T-helper 2 cell treated with Interferon-gamma antibody and Interleukin-4, amounts not matched to agents 100 ng/mL and 5 ng/mL, for 36 hours (primary cell): ENCODE data around the gene SUN1. TPM values are rescaled to one million over a fixed set of nuclear protein-coding genes. Genes with fewer than 3 reads are reported as not detected.

Source experiments
- intact Hi-C: fragments of 100-400 bp; cut with micrococcal nuclease; formaldehyde crosslinking; loops from one replicate; pipeline ENCODE4 v1.15.1; 2023
- total RNA-seq: library from RNA; stranded (reverse); gene quantifications from 2 replicates; pipeline ENCODE4 v1.2.3, GENCODE V29; 2022

Gene SUN1
- total RNA-seq, 1 donor from 2014 or later = 63.3 TPM

- intact Hi-C loops = no loop called here
Observed at GRCh38 chr7:853366-854117, 21.3 kb downstream of the SUN1 start.

- intact Hi-C loops = no loop called here
Observed at GRCh38 chr7:854118-854775, 22.0 kb downstream of the SUN1 start.

GRCh38 chr7:855686-856369, 23.6 kb downstream of the SUN1 start:
- intact Hi-C loops = no loop called here

- intact Hi-C loops = no loop called here
Observed at GRCh38 chr7:856444-857095, 24.3 kb downstream of the SUN1 start.

GRCh38 chr7:857661-858060, 25.4 kb downstream of the SUN1 start:
- intact Hi-C loops = no loop called here

- intact Hi-C loops = no loop called here
Observed at GRCh38 chr7:859359-860030, 27.2 kb downstream of the SUN1 start.

GRCh38 chr7:860149-860548, 27.9 kb downstream of the SUN1 start:
- intact Hi-C loops = no loop called here

- intact Hi-C loops = no loop called here
Observed at GRCh38 chr7:861222-861621, 28.9 kb downstream of the SUN1 start.

- intact Hi-C loops = no loop called here
Observed at GRCh38 chr7:862157-862556, 29.9 kb downstream of the SUN1 start.

- intact Hi-C loops = no loop called here
Observed at GRCh38 chr7:863106-863505, 30.8 kb downstream of the SUN1 start.

- intact Hi-C loops = no loop called here
Observed at GRCh38 chr7:865921-866320, 33.6 kb downstream of the SUN1 start.

- intact Hi-C loops = no loop called here
Observed at GRCh38 chr7:867001-867405, 34.7 kb downstream of the SUN1 start.

- intact Hi-C loops = no loop called here
Observed at GRCh38 chr7:867406-868188, 35.3 kb downstream of the SUN1 start.

- intact Hi-C loops = no loop called here
Observed at GRCh38 chr7:868189-868486, 35.9 kb downstream of the SUN1 start.

GRCh38 chr7:869348-869747, 37.1 kb downstream of the SUN1 start:
- intact Hi-C loops = no loop called here

- intact Hi-C loops = loop anchor here (10.0 kb wide), 1 partner anchor 263 kb away; a partner anchor contains a TSS
Observed at GRCh38 chr7:871900-872537, 39.7 kb downstream of the SUN1 start.

GRCh38 chr7:872685-873084, 40.4 kb downstream of the SUN1 start:
- intact Hi-C loops = loop anchor here (1.0 to 10.0 kb wide), 3 partner anchors 41 to 550 kb away; a partner anchor contains a TSS

- intact Hi-C loops = loop anchor here (1.0 to 10.0 kb wide), 3 partner anchors 42 to 551 kb away; a partner anchor contains a TSS
Observed at GRCh38 chr7:873367-874002, 41.2 kb downstream of the SUN1 start.

GRCh38 chr7:874031-874749, 41.9 kb downstream of the SUN1 start:
- intact Hi-C loops = loop anchor here (10.0 kb wide), 1 partner anchor 261 kb away; a partner anchor contains a TSS
